ENCODE measurements around the gene BRMS1L. TPM values are rescaled to one million over a fixed set of nuclear protein-coding genes. Genes with fewer than 3 reads are reported as not detected.

The BRMS1L gene
- total and polyA plus RNA-seq, 2 of the 13 experiments (the other 11 are each of a cell fraction or from before 2014, with no cell fraction given) = 21.1 to 23.8 TPM

- TF ChIP-seq BCLAF1 (IDR thresholded peaks at IDR 0.05) (no peak), SUZ12 (IDR thresholded peaks at IDR 0.05; ENCODE audit: low read depth, low read length) (peak; percentile 98), ZNF510 (CRISPR knock-in tag; IDR thresholded peaks at IDR 0.05; ENCODE audit: low read depth) (peak; percentile 100; the same call in 1 of the 2 replicates), U2AF2 (IDR thresholded peaks at IDR 0.05; ENCODE audit: low read depth, low read length) (no peak), GATA4 (IDR thresholded peaks at IDR 0.05; ENCODE audit: borderline replicate concordance, low read depth) (peak; percentile 94), HHEX (CRISPR knock-in tag; IDR thresholded peaks at IDR 0.05) (peak; percentile 52), ZNF556 (CRISPR knock-in tag; IDR thresholded peaks at IDR 0.05; ENCODE audit: borderline replicate concordance) (peak; percentile 100), CENPT (CRISPR knock-in tag; IDR thresholded peaks at IDR 0.05; ENCODE audit: low read depth) (peak; percentile 98), ZBTB42 (CRISPR knock-in tag; IDR thresholded peaks at IDR 0.05) (peak; percentile 95; the same call in 1 of the 2 replicates), RNF219 (CRISPR knock-in tag; IDR thresholded peaks at IDR 0.05) (peak; percentile 68; the same call in 1 of the 2 replicates), KMT2B (CRISPR knock-in tag; IDR thresholded peaks at IDR 0.05) (peak; percentile 98), DPF2 (CRISPR knock-in tag; IDR thresholded peaks at IDR 0.05; ENCODE audit: borderline replicate concordance, low read depth) (peak; percentile 77), ZNF30 (CRISPR knock-in tag; IDR thresholded peaks at IDR 0.05) (no peak), CBX5 (CRISPR knock-in tag; IDR thresholded peaks at IDR 0.05; ENCODE audit: borderline replicate concordance) (no peak; the same call in none of the 2 replicates), SMARCC2 (IDR thresholded peaks at IDR 0.05) (no peak)
- TF ChIP-seq, protein P1, sequence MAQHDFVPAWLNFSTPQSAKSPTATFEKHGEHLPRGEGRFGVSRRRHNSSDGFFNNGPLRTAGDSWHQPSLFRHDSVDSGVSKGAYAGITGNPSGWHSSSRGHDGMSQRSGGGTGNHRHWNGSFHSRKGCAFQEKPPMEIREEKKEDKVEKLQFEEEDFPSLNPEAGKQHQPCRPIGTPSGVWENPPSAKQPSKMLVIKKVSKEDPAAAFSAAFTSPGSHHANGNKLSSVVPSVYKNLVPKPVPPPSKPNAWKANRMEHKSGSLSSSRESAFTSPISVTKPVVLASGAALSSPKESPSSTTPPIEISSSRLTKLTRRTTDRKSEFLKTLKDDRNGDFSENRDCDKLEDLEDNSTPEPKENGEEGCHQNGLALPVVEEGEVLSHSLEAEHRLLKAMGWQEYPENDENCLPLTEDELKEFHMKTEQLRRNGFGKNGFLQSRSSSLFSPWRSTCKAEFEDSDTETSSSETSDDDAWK (CRISPR knock-in tag; IDR thresholded peaks at IDR 0.05) = no peak
- TF ChIP-seq, protein P2, sequence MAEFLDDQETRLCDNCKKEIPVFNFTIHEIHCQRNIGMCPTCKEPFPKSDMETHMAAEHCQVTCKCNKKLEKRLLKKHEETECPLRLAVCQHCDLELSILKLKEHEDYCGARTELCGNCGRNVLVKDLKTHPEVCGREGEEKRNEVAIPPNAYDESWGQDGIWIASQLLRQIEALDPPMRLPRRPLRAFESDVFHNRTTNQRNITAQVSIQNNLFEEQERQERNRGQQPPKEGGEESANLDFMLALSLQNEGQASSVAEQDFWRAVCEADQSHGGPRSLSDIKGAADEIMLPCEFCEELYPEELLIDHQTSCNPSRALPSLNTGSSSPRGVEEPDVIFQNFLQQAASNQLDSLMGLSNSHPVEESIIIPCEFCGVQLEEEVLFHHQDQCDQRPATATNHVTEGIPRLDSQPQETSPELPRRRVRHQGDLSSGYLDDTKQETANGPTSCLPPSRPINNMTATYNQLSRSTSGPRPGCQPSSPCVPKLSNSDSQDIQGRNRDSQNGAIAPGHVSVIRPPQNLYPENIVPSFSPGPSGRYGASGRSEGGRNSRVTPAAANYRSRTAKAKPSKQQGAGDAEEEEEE (CRISPR knock-in tag; IDR thresholded peaks at IDR 0.05; ENCODE audit: borderline replicate concordance) = peak; percentile 96; the same call in 1 of the 2 replicates
- TF ChIP-seq, protein P3, sequence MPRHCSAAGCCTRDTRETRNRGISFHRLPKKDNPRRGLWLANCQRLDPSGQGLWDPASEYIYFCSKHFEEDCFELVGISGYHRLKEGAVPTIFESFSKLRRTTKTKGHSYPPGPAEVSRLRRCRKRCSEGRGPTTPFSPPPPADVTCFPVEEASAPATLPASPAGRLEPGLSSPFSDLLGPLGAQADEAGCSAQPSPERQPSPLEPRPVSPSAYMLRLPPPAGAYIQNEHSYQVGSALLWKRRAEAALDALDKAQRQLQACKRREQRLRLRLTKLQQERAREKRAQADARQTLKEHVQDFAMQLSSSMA (CRISPR knock-in tag; IDR thresholded peaks at IDR 0.05) = peak; percentile 98
These were observed at the start of gene BRMS1L (continued) for GRCh38 chr14:35826218-35826951.

All from HepG2 (cell line).